Measurements from ENCODE around the gene RSRC1. TPM values are rescaled to one million over a fixed set of nuclear protein-coding genes. Genes with fewer than 3 reads are reported as not detected.
"Not testable (repeated sequence)": the region's sequence is repeated elsewhere in the genome, so short reads cannot be mapped to it uniquely, and the experiment has no call there.

Gene RSRC1
- total RNA-seq, 2 experiments from 2014 or later: 42.9 to 48.9 TPM

DNA sequence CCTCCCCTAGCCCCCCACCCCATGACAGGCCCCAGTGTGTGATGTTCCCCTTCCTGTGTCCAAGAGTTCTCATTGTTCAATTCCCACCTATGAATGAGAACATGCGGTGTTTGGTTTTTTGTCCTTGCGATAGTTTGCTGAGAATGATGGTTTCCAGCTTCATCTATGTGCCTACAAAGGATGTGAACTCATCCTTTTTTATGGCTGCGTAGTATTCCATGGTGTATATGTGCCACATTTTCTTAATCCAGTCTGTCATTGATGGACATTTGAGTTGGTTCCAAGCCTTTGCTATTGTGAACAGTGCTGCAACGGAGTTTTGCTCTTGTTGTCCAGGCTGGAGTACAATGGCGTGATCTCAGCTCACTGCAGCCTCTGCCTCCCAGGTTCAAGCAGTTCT lies 12.8 kb downstream of the RSRC1 start:
- H3K36me3 Mint-ChIP-seq: peaks cover 53% of the 10 kb centered on the region
- H3K27me3 Mint-ChIP-seq; H3K9me3 Mint-ChIP-seq; ATAC-seq (ENCODE audit: low read depth); DNase-seq; H3K4me3 Mint-ChIP-seq; H3K27ac Mint-ChIP-seq; POLR2A ChIA-PET: not testable (repeated sequence)
- H3K4me1 Mint-ChIP-seq: peaks cover 11% of the 10 kb centered on the region

DNA sequence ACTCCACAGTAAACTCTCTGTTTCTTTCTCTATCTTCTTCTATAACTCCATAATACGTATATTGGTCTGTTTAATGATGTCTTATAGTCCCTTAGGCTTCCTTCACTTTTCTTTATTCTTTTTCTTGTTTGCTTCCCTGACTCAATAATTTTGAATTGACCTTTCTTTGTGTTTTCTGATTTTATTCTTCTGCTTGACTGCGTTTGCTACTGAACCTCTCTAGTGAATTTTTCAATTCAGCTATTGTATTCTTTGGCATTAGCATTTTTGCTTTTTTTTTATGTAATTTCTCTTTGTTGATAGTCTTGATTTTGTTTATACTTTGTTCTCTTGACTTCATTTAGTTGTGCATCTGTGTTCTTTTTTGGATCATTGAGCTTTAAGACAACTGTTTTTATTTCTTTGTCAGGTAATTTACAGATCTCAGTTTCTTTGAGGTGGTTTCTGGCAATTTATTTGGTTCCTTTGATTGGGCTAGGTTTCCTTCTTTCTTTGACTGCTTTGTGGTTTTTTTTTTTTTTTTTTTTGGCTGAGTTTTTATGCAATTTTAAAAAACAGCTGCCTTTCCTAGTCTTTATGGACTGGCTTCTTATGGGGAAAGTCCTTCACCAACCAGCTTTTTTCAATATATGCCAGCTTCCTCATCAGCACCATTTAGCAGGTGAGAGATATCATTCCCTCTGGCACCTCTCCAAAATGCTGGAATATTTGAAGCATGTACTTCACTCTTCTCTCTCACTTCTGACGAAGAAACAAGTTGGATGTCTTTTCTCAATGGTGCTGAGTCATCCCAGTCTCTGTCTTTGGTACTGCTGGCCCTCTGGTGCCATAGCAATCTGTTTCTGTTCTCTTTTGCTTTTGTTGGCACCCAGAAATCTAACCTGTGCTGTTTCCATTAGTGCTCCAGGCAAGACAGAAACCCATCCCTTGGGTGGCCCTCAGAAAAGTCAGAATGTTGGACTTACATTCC lies 17.6 kb downstream of the RSRC1 start:
- no peak for ATAC-seq (ENCODE audit: low read depth)
- H3K4me3 Mint-ChIP-seq: no peak overlapping the region
- POLR2A ChIA-PET: interaction anchor here (0.7 kb wide), 1 partner anchor 577 kb away, joined by 8 read pairs; no protein-coding TSS in a partner anchor
- peaks cover 9% of the 10 kb centered on the region for H3K4me1 Mint-ChIP-seq
- H3K27me3 Mint-ChIP-seq: no peaks in the 10 kb centered on the region
- DNase-seq: no peak
- peaks cover 78% of the 10 kb centered on the region for H3K36me3 Mint-ChIP-seq
- H3K27ac Mint-ChIP-seq: no peak overlapping the region
- H3K9me3 Mint-ChIP-seq: peaks cover 8% of the 10 kb centered on the region

DNA sequence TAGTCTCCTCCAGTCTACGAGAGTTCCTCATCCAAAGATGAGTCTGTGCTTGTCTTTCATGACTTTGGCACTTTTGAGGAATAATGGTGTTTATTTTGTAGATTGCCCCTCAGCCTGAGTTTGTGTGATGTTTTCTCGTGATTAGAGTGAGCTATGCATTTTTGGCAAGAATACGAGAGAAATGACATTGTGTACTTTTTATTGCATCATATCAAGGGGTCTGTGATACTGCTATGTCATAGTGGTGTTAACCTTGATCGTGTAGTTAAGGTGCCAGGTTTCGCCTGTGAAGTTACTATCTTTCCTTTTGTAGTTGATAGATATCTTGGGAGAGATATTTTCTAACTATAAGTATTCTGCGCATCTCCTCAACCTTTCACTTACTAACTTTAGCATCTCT lies 18.9 kb downstream of the RSRC1 start:
- no peak for ATAC-seq (ENCODE audit: low read depth)
- H3K27ac Mint-ChIP-seq: no peak overlapping the region
- H3K27me3 Mint-ChIP-seq: no peaks in the 10 kb centered on the region
- peaks cover 8% of the 10 kb centered on the region for H3K9me3 Mint-ChIP-seq
- POLR2A ChIA-PET: no interaction called here
- peaks cover 9% of the 10 kb centered on the region for H3K4me1 Mint-ChIP-seq
- H3K36me3 Mint-ChIP-seq: peaks cover 66% of the 10 kb centered on the region
- H3K4me3 Mint-ChIP-seq: no peak overlapping the region
- no peak for DNase-seq

DNA sequence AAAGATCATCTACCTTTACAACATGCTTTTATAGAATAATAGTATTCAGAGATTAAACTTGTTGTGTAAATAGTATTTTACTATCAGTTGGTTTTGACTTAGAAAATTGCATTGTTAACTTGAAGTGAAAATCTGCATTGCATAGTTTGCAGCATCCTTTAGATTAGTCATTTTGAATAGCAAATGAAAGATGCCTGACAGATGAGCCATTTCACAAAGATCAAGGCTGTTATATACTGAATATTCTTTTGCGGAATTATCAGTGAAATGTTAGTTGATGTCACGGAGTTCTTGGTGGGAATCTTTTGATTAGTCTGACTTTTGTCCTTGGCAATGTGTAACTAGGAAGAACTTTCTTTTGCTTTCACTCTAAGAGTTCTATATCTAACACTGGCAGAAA lies 24.5 kb downstream of the RSRC1 start:
- Mint-ChIP-seq H3K27ac (no peak overlapping the region), H3K9me3 (no peaks in the 10 kb centered on the region), H3K36me3 (peaks cover 23% of the 10 kb centered on the region), H3K4me3 (no peak overlapping the region), H3K27me3 (no peaks in the 10 kb centered on the region), H3K4me1 (no peaks in the 10 kb centered on the region)
- ATAC-seq (ENCODE audit: low read depth) (no peak), DNase-seq (no peak)
- POLR2A ChIA-PET: no interaction called here

DNA sequence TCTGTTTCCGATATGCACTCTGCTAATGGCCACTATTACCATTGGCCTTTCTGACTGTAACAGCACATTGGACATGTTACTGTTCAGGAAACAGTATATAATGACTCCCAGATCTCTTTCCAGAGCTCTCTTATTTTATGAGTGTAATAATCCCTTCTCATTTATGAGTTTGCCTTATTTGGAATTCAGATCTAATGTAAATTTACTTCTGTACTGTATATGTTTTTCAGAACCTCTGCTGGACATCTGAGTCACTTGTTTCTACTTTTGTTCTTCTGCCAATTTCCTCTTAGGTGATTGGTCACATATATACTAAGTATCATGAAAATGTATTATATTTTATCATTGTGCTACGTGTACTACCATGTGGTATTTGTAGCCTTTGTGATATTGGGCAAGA lies 30.5 kb downstream of the RSRC1 start:
- Mint-ChIP-seq H3K27ac (no peak overlapping the region), H3K4me1 (no peaks in the 10 kb centered on the region), H3K36me3 (peaks cover 26% of the 10 kb centered on the region), H3K4me3 (no peak overlapping the region), H3K9me3 (peaks cover under 1% of the 10 kb centered on the region), H3K27me3 (no peaks in the 10 kb centered on the region)
- ATAC-seq (ENCODE audit: low read depth) (no peak), DNase-seq (no peak)
- POLR2A ChIA-PET: no interaction called here

DNA sequence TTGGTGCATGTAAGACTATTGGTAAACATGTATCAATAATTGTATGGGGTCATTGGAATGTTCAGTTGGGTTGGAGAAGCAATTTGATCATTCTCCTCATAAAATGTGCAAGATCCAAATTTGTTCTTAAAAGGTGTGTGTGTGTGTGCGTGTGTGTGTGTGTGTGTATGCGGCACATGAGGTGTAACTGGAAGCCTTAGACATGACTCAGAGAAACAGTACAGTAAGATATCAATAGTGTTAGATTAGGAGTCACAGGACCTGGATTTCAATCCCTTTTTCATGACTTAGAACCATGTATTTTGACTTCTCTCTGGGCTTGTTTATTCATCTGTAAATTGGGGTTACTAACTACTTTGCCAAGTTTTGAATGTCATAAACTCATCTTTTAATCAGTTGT lies 38.3 kb downstream of the RSRC1 start:
- H3K9me3 Mint-ChIP-seq: peaks cover 1% of the 10 kb centered on the region
- H3K36me3 Mint-ChIP-seq: peaks cover 25% of the 10 kb centered on the region

DNA sequence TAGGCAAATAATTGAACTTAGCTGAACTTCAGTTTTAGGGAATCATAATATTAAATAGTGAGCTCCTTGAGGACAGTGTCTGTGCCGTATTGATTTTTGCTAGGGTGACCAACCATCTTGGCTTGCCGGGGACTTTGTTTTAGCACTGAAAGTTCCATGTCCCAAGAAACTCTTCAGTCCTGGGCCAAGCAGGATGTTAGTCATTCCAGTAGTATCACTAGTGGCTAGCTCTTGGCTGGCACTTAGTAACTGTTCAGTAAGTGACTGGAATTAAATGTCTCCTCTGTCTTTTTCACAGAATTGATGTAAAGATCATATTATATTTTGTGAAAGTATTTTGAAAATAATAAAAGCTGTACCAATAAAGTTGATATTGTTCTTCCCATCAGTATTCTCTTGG lies 42.3 kb downstream of the RSRC1 start:
- ATAC-seq (ENCODE audit: low read depth) (no peak), DNase-seq (no peak)
- H3K27me3 Mint-ChIP-seq: no peaks in the 10 kb centered on the region
- POLR2A ChIA-PET: no interaction called here
- H3K9me3 Mint-ChIP-seq: no peaks in the 10 kb centered on the region
- no peak overlapping the region for H3K4me3 Mint-ChIP-seq
- H3K4me1 Mint-ChIP-seq: peaks cover 8% of the 10 kb centered on the region
- H3K36me3 Mint-ChIP-seq: peaks cover 36% of the 10 kb centered on the region
- H3K27ac Mint-ChIP-seq: no peak overlapping the region

More for the DNA sequence above, 38.3 kb downstream of the RSRC1 start:
- H3K27me3 Mint-ChIP-seq: no peaks in the 10 kb centered on the region
- peaks cover 8% of the 10 kb centered on the region for H3K4me1 Mint-ChIP-seq
- H3K4me3 Mint-ChIP-seq: no peak overlapping the region
- H3K27ac Mint-ChIP-seq: no peak overlapping the region
- ATAC-seq (ENCODE audit: low read depth) (no peak), DNase-seq (no peak)
- POLR2A ChIA-PET: no interaction called here

DNA sequence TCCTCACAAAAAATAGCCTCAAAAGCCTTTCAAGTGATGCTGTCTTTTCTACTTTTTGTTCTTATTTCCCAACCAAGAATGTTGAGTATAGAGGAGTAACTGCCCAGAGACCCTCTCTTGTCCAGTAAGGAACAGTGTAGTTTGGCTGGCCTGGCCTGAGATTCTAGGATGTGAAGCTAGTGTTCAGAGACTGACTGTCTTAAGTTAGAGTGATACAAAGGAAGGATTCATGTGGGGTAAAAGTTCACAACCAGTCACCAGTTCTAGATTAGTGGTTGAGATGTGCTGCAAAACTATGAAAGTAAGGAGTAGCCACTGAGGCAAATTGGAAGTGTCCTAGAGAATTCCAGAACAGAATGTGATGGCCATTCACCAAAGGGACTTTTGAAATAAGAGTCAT lies 49.1 kb downstream of the RSRC1 start:
- H3K4me1 Mint-ChIP-seq: no peaks in the 10 kb centered on the region

DNA sequence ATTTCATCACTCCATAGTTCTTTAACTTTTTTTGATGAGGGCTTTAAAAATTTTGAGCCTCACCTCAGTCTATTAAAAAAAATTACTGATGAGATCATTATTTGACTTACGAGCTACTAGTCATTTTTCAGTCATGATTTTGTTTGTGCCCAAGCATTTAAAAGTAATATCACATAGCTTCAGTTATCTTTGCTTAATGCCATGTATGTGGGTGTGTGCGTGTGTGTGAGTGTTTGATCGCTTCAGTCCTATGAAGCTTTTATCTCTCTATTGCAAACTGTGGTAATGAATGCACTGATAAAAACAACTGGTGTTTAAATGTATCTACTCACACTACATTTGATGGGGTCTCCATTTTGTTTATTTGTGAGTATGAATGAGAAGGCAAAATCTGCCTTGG lies 49.8 kb downstream of the RSRC1 start:
- DNase-seq (no peak), ATAC-seq (ENCODE audit: low read depth) (no peak)
- Mint-ChIP-seq H3K27ac (no peak overlapping the region), H3K9me3 (no peaks in the 10 kb centered on the region), H3K36me3 (peaks cover 24% of the 10 kb centered on the region), H3K4me1 (no peaks in the 10 kb centered on the region), H3K27me3 (no peaks in the 10 kb centered on the region), H3K4me3 (no peak overlapping the region)
- POLR2A ChIA-PET: no interaction called here

More for the DNA sequence above, 49.1 kb downstream of the RSRC1 start:
- Mint-ChIP-seq H3K27ac (no peak overlapping the region), H3K4me3 (no peak overlapping the region), H3K27me3 (no peaks in the 10 kb centered on the region), H3K36me3 (peaks cover 30% of the 10 kb centered on the region), H3K9me3 (no peaks in the 10 kb centered on the region)
- POLR2A ChIA-PET: no interaction called here
- no peak for ATAC-seq (ENCODE audit: low read depth)
- no peak for DNase-seq

DNA sequence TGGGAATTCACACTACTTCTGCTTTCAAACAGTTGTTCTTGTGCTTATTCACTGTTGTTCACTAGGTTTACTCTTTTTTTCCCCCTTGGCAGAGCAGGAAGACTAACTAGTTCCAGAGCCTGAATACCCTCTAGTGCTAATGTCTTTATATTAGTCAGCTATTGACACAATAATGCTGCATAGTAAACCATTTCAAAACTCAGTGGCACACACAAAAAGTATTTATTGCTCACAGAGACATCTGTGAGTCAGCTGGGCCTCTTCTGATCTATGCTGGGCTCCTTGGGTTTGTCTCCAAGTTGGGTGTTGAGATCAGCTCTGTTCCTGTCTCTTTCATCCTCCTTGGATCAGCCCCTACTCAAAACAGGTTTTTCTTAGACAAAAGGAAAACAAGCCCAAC lies 51.1 kb downstream of the RSRC1 start:
- DNase-seq (no peak), ATAC-seq (ENCODE audit: low read depth) (no peak)
- Mint-ChIP-seq H3K27ac (no peak overlapping the region), H3K36me3 (peaks cover 21% of the 10 kb centered on the region), H3K9me3 (no peaks in the 10 kb centered on the region), H3K4me1 (no peaks in the 10 kb centered on the region), H3K4me3 (no peak overlapping the region), H3K27me3 (no peaks in the 10 kb centered on the region)
- POLR2A ChIA-PET: no interaction called here

DNA sequence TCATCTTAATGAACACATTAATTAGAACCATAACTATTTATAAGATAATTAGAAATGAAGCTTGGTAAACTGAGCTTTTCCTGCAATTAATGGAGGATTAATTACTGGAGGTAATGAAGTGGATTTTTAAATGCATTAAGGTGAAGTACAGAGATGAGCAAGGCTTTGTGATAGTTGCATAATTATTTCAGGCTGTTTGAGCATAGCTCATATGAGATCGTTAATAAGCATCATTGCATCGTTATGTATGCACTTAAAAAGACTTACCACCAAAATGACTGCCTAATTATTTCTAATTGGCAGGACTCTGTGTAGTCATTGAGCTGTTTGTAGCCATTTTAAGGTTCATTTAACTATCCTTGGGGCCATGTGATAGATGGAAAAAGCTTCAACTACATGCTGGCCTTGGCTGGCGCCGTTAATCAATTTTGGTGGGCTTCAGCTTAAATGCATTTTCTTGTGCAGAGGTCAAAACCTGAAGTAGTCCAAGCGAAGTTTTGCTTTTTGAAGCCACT lies 55.3 kb downstream of the RSRC1 start:
- Mint-ChIP-seq H3K4me3 (no peak overlapping the region), H3K9me3 (no peaks in the 10 kb centered on the region), H3K27me3 (no peaks in the 10 kb centered on the region), H3K27ac (no peak overlapping the region), H3K36me3 (peaks cover 15% of the 10 kb centered on the region), H3K4me1 (peaks cover 5% of the 10 kb centered on the region)
- DNase-seq (no peak), ATAC-seq (ENCODE audit: low read depth) (no peak)
- POLR2A ChIA-PET: no interaction called here

DNA sequence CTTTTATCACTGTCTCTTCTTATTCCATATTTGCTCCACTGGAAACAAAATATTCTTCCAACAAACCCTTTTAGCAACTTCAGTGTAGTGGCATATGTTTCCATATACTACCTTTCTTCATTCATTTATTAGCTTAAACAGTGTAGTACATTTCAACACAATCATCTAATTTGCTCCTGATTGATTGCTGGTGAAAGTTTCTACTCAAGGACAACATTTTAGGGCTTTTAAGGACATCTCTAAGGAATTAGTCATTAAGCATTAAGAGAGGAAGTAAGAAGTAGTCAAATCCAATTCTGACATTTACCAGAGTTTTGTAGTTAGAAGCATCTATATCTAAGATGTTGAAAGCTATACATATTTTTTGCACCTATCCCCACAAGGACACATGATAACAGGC lies 55.8 kb downstream of the RSRC1 start:
- Mint-ChIP-seq H3K36me3 (peaks cover 19% of the 10 kb centered on the region), H3K4me3 (no peak overlapping the region), H3K27ac (no peak overlapping the region), H3K27me3 (no peaks in the 10 kb centered on the region), H3K4me1 (peaks cover 5% of the 10 kb centered on the region), H3K9me3 (no peaks in the 10 kb centered on the region)
- ATAC-seq (ENCODE audit: low read depth) (no peak), DNase-seq (no peak)
- POLR2A ChIA-PET: no interaction called here

DNA sequence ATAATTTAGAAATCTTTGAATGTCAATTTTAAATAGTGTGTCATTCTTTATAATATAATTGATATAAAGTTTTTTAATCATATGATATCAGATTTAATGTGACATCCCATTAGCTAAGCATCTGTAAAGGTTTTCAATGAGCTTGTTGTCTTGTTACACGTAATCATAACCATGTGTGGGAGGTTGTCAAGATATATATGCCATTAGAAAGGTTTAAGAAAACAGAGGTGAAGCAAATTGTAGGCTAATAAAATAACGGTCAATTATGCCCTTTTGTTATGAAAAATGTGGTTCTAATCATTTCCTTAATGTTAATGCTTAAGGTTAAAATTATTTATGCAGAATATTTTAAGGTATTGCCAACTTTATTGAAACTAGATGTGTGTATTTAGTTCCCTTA lies 56.3 kb downstream of the RSRC1 start:
- Mint-ChIP-seq H3K4me1 (peaks cover 5% of the 10 kb centered on the region), H3K4me3 (no peak overlapping the region), H3K27me3 (no peaks in the 10 kb centered on the region), H3K27ac (no peak overlapping the region), H3K9me3 (no peaks in the 10 kb centered on the region), H3K36me3 (peaks cover 22% of the 10 kb centered on the region)
- no peak for DNase-seq
- ATAC-seq (ENCODE audit: low read depth): no peak
- POLR2A ChIA-PET: no interaction called here

Data from activated naive CD8-positive, alpha-beta T cell treated with anti-CD3 and anti-CD28 coated beads, Interleukin-2, amount 10 ng/mL, durations not matched to agents 7 days and 5 days (primary cell).